Endothelial cell (in vitro differentiated cells): ENCODE measurements around the gene HSP90AB1. TPM values are rescaled to one million over a fixed set of nuclear protein-coding genes. Genes with fewer than 3 reads are reported as not detected.

Source experiments
- DNase-seq: peaks from one replicate; pipeline ENCODE4 v3.0.0; 2021; ENCODE audit warnings: low spot score
- H3K27ac Mint-ChIP-seq: one replicate; pipeline ENCODE4 v1.8.0; 2021; ENCODE audit warnings: mixed read lengths, inconsistent platforms; ENCODE audit not compliant: unreplicated experiment
- H3K27me3 Mint-ChIP-seq: one replicate; pipeline ENCODE4 v1.8.0; 2021; ENCODE audit warnings: mild to moderate bottlenecking, moderate library complexity, mixed read lengths, inconsistent platforms; ENCODE audit not compliant: unreplicated experiment
- H3K36me3 Mint-ChIP-seq: one replicate; pipeline ENCODE4 v1.8.0; 2021; ENCODE audit warnings: mild to moderate bottlenecking, low read depth, mixed read lengths, inconsistent platforms; ENCODE audit not compliant: unreplicated experiment
- H3K4me1 Mint-ChIP-seq: one replicate; pipeline ENCODE4 v1.8.0; 2021; ENCODE audit warnings: mild to moderate bottlenecking, mixed read lengths, inconsistent platforms; ENCODE audit not compliant: unreplicated experiment
- H3K4me3 Mint-ChIP-seq: one replicate; pipeline ENCODE4 v1.8.0; 2021; ENCODE audit warnings: mild to moderate bottlenecking, mixed read lengths, inconsistent platforms; ENCODE audit not compliant: unreplicated experiment
- H3K9me3 Mint-ChIP-seq: one replicate; pipeline ENCODE4 v1.8.0; 2021; ENCODE audit warnings: mixed read lengths, inconsistent platforms; ENCODE audit not compliant: unreplicated experiment
- CTCF ChIP-seq: fragments of 200-600 bp; sonication (generic); IDR thresholded peaks from one replicate; pipeline ENCODE4 v1.5.0; 2021; ENCODE audit warnings: antibody characterized with exemption; ENCODE audit not compliant: unreplicated experiment
- total RNA-seq: library from RNA; stranded (reverse); fragmentation: NEBNext Ultra II Directional; extraction: Animal tissue kit (Norgen Biotek cat#: 25700); gene quantifications from one replicate; pipeline ENCODE4 v1.2.1, GENCODE V29; 2021; ENCODE audit not compliant: unreplicated experiment

The HSP90AB1 gene
- total RNA-seq, 1 donor from 2014 or later = 962 TPM

GRCh38 chr6:44294832-44295791 is 48.2 kb downstream of the HSP90AB1 start:
- Mint-ChIP-seq H3K4me3 (no peak overlapping the region), H3K36me3 (peaks cover under 1% of the 10 kb centered on the region), H3K27me3 (peaks cover 25% of the 10 kb centered on the region), H3K4me1 (peaks cover 3% of the 10 kb centered on the region), H3K9me3 (no peaks in the 10 kb centered on the region), H3K27ac (no peak overlapping the region)
- no peak for DNase-seq
- TF ChIP-seq CTCF = no peak

GRCh38 chr6:44297063-44298038 is 50.5 kb downstream of the HSP90AB1 start:
- Mint-ChIP-seq H3K27ac (no peak overlapping the region), H3K4me1 (peaks cover 3% of the 10 kb centered on the region), H3K36me3 (peaks cover 10% of the 10 kb centered on the region), H3K4me3 (peak overlapping the region; percentile 25), H3K27me3 (peaks cover 17% of the 10 kb centered on the region), H3K9me3 (no peaks in the 10 kb centered on the region)
- TF ChIP-seq CTCF = no peak
- DNase-seq = peak; percentile 74

- Mint-ChIP-seq H3K27me3 (peaks cover 15% of the 10 kb centered on the region), H3K4me1 (peaks cover 3% of the 10 kb centered on the region), H3K36me3 (peaks cover 12% of the 10 kb centered on the region), H3K27ac (no peak overlapping the region), H3K4me3 (peak overlapping the region; percentile 25), H3K9me3 (no peaks in the 10 kb centered on the region)
- DNase-seq = no peak
- no peak for TF ChIP-seq CTCF
Measured at GRCh38 chr6:44298055-44298803, 51.3 kb downstream of the HSP90AB1 start.

GRCh38 chr6:44298864-44299263 is 52.0 kb downstream of the HSP90AB1 start:
- peaks cover 16% of the 10 kb centered on the region for H3K36me3 Mint-ChIP-seq

More at GRCh38 chr6:44298864-44299263, 52.0 kb downstream of the HSP90AB1 start:
- DNase-seq = no peak
- no peak for TF ChIP-seq CTCF
- Mint-ChIP-seq H3K4me1 (peaks cover 3% of the 10 kb centered on the region), H3K27me3 (peaks cover 15% of the 10 kb centered on the region), H3K27ac (no peak overlapping the region), H3K9me3 (no peaks in the 10 kb centered on the region), H3K4me3 (peak overlapping the region; percentile 65)
